HCT116 (cell line): ENCODE results near the gene GPHN. TPM values are rescaled to one million over a fixed set of nuclear protein-coding genes. Genes with fewer than 3 reads are reported as not detected.

Experiments used
- ATAC-seq: fragments of 200-7000 bp; cut with Tn5 transposase; 2 replicates; pipeline ENCODE4 v1.9.1; 2020; ENCODE audit warnings: mild to moderate bottlenecking, moderate library complexity
- BruUV-seq: library from RNA; stranded (reverse); fragments of 400-500 nt; replicated peaks from 2 replicates; lab custom pipeline; 2021; lab: Mats Ljungman, UMichigan
- CTCF ChIA-PET: fragments of 300-600 bp; sonication (Branson Sonifier 250); formaldehyde crosslinking; loops from one replicate; lab custom pipeline; 2021; ENCODE audit warnings: antibody characterized with exemption; lab: Charles Lee
- POLR2A ChIA-PET: fragments of 300-600, 350-600 bp; sonication (Branson Sonifier 250); formaldehyde crosslinking; loops from one replicate; lab custom pipeline; 2021; ENCODE audit warnings: antibody characterized with exemption; lab: Charles Lee
- RAD21 ChIA-PET, 2 experiments: fragments of 300-600 bp; sonication (Branson Sonifier 250); formaldehyde crosslinking; loops; one replicate each; lab custom pipeline; 2023; ENCODE audit warnings: low total read pairs in 2 of 2; ENCODE audit not compliant: uncharacterized antibody in 2 of 2, unreplicated experiment in 2 of 2, low non-redundant PET in 1 of 2; lab: Charles Lee
- DNase-seq: peaks from one replicate; pipeline ENCODE4 v3.0.0-alpha.2; 2010; ENCODE audit warnings: low read depth, low spot score
- H2AFZ ChIP-seq: fragments of 200-600 bp; shearing (Covaris generic), sonication (generic); 2 replicates; pipeline ENCODE4 v1.6.1; 2017; ENCODE audit warnings: low read depth, mixed run types, mixed read lengths, antibody characterized with exemption, low read length; ENCODE audit not compliant: poor library complexity, severe bottlenecking
- H3K27ac ChIP-seq: 2 replicates; pipeline ENCODE4 v1.5.1; 2012; ENCODE audit warnings: low read depth, low read length
- H3K27me3 ChIP-seq: fragments of 200-600 bp; sonication (generic); 2 replicates; pipeline ENCODE4 v1.6.1; 2016; ENCODE audit warnings: mixed run types, low read length, mixed read lengths; ENCODE audit not compliant: insufficient read depth
- H3K36me3 ChIP-seq, 2 experiments: fragments of 200-500 bp in 1 of 2; fragments of 200-600 bp in 1 of 2; sonication (Bioruptor generic) in 1 of 2; sonication (generic) in 1 of 2; 2 replicates each; pipeline versions ENCODE4 v1.5.1 to v1.6.1; 2014 to 2016; ENCODE audit warnings: low read length in 2 of 2, inconsistent platforms in 1 of 2, mixed read lengths in 1 of 2, mixed run types in 1 of 2; ENCODE audit not compliant: insufficient read depth in 2 of 2, control insufficient read depth in 1 of 2
- H3K4me1 ChIP-seq, 2 experiments: fragments of 200-600 bp in 1 of 2; sonication (generic) in 1 of 2; 2 replicates each; pipeline versions ENCODE4 v1.5.1 to v1.6.1; 2012 to 2017; ENCODE audit warnings: low read length in 2 of 2, inconsistent platforms in 1 of 2, mild to moderate bottlenecking in 1 of 2, mixed read lengths in 1 of 2, mixed run types in 1 of 2, moderate library complexity in 1 of 2; ENCODE audit not compliant: insufficient read depth in 2 of 2, control insufficient read depth in 1 of 2
- H3K4me2 ChIP-seq: fragments of 200-600 bp; sonication (generic); 2 replicates; pipeline ENCODE4 v1.6.1; 2017; ENCODE audit warnings: mixed run types, low read length, mixed read lengths
- H3K4me3 ChIP-seq, 2 experiments: fragments of 200-600 bp in 1 of 2; sonication (generic) in 1 of 2; replicated peaks in 1 of 2; 2 replicates each; pipeline ENCODE4 v1.5.1; 2011 to 2016; ENCODE audit warnings: low read length in 2 of 2, control low read depth in 1 of 2, low read depth in 1 of 2, mild to moderate bottlenecking in 1 of 2, mixed read lengths in 1 of 2, mixed run types in 1 of 2
- H3K79me2 ChIP-seq: fragments of 200-600 bp; sonication (generic); 2 replicates; pipeline ENCODE4 v1.6.1; 2017; ENCODE audit warnings: mild to moderate bottlenecking, mixed run types, low read length, moderate library complexity, mixed read lengths; ENCODE audit not compliant: insufficient read depth
- H3K9ac ChIP-seq: fragments of 200-600 bp; sonication (generic); 2 replicates; pipeline ENCODE4 v1.6.1; 2016; ENCODE audit warnings: low read length, mixed read lengths
- H3K9me2 ChIP-seq: fragments of 200-600 bp; sonication (generic), shearing (Covaris generic); 2 replicates; pipeline ENCODE4 v1.6.1; 2017; ENCODE audit warnings: mixed run types, mild to moderate bottlenecking, moderate library complexity; ENCODE audit not compliant: insufficient read depth
- H3K9me3 ChIP-seq, 2 experiments: fragments of 200-500 bp in 1 of 2; fragments of 200-600 bp in 1 of 2; sonication (Bioruptor generic) in 1 of 2; sonication (generic) in 1 of 2; 2 replicates each; pipeline ENCODE4 v1.6.1; 2014 to 2017; ENCODE audit warnings: low read length in 2 of 2, mixed read lengths in 2 of 2, inconsistent platforms in 1 of 2, low read depth in 1 of 2, mild to moderate bottlenecking in 1 of 2, mixed run types in 1 of 2, moderate library complexity in 1 of 2; ENCODE audit not compliant: control insufficient read depth in 1 of 2, insufficient read depth in 1 of 2
- H4K20me1 ChIP-seq: fragments of 200-600 bp; sonication (generic), shearing (Covaris generic); 2 replicates; pipeline ENCODE4 v1.6.1; 2017; ENCODE audit warnings: mixed run types, mild to moderate bottlenecking, moderate library complexity; ENCODE audit not compliant: insufficient read depth
- ATF3 ChIP-seq: IDR thresholded peaks from 2 replicates; pipeline ENCODE4 v1.6.1; 2012
- CBX3 ChIP-seq: IDR thresholded peaks from 2 replicates; pipeline ENCODE4 v1.6.1; 2012; ENCODE audit warnings: low read depth
- EZH2phosphoT487 ChIP-seq: fragments of 200-600 bp; IDR thresholded peaks from 2 replicates; pipeline ENCODE4 v1.6.1; 2018; ENCODE audit warnings: antibody characterized with exemption, borderline replicate concordance
- JUND ChIP-seq: IDR thresholded peaks from 2 replicates; pipeline ENCODE4 v1.6.1; 2012
- MAX ChIP-seq: IDR thresholded peaks from 2 replicates; pipeline ENCODE4 v1.6.1; 2012
- POLR2A ChIP-seq: IDR thresholded peaks from 2 replicates; pipeline ENCODE4 v1.7.0; 2011; ENCODE audit warnings: borderline replicate concordance; ENCODE audit not compliant: insufficient read depth, insufficient read length; ENCODE audit errors: extremely low read depth
- REST ChIP-seq: IDR thresholded peaks from 2 replicates; pipeline ENCODE4 v1.6.1; 2012; ENCODE audit warnings: low read depth
- SIN3A ChIP-seq: IDR thresholded peaks from 2 replicates; pipeline ENCODE4 v1.6.1; 2012; ENCODE audit warnings: low read depth
- SRF ChIP-seq: IDR thresholded peaks from 2 replicates; pipeline ENCODE4 v1.6.1; 2012; ENCODE audit warnings: low read depth
- YY1 ChIP-seq: IDR thresholded peaks from 2 replicates; pipeline ENCODE4 v1.6.1; 2011; ENCODE audit warnings: low read length, low read depth, moderate library complexity, mild to moderate bottlenecking; ENCODE audit not compliant: insufficient replicate concordance; ENCODE audit errors: extremely low read depth
- intact Hi-C: fragments of 100-400 bp; cut with micrococcal nuclease; formaldehyde crosslinking; loops from 2 replicates; pipeline ENCODE4 v1.10.0; 2022
- total RNA-seq: library from RNA; stranded (reverse); gene quantifications from one replicate; pipeline ENCODE4 v1.2.1, GENCODE V29; 2021; ENCODE audit not compliant: unreplicated experiment

The GPHN gene
- total RNA-seq, 1 experiment from 2014 or later: 43.8 TPM

- DNase-seq (no peak), ATAC-seq (no peak)
- intact Hi-C loops: no loop called here
- CTCF ChIA-PET: no interaction called here
- Histone ChIP-seq H3K4me3 (no peak overlapping the region), H3K36me3 (peaks cover 0 to 9% of the 10 kb centered on the region in 2 experiments; a peak in 1 of 4 replicates), H4K20me1 (no peaks in the 10 kb centered on the region), H2AFZ (no peak overlapping the region), H3K27ac (no peak overlapping the region), H3K27me3 (no peaks in the 10 kb centered on the region), H3K4me1 (no peaks in the 10 kb centered on the region), H3K79me2 (no peaks in the 10 kb centered on the region), H3K9ac (no peak overlapping the region), H3K9me2 (no peaks in the 10 kb centered on the region), H3K9me3 (peaks cover 0 to 3% of the 10 kb centered on the region in 2 experiments; a peak in 2 of 4 replicates), H3K4me2 (no peak overlapping the region)
- RAD21 ChIA-PET: no interaction called here
- TF ChIP-seq ATF3: no peak
- TF ChIP-seq CBX3: no peak
- TF ChIP-seq SRF: no peak
- TF ChIP-seq MAX: no peak
- TF ChIP-seq POLR2A: no peak
- TF ChIP-seq EZH2phosphoT487: no peak
- TF ChIP-seq REST: no peak
- no peak for TF ChIP-seq JUND
- TF ChIP-seq SIN3A: no peak
- no peak for TF ChIP-seq YY1
- BruUV-seq: no TSS peak
- POLR2A ChIA-PET: no interaction called here
Observed at GRCh38 chr14:66939409-66939808, 431.5 kb downstream of the GPHN start.
